ENCODE measurements around the gene RGPD8.

DNA sequence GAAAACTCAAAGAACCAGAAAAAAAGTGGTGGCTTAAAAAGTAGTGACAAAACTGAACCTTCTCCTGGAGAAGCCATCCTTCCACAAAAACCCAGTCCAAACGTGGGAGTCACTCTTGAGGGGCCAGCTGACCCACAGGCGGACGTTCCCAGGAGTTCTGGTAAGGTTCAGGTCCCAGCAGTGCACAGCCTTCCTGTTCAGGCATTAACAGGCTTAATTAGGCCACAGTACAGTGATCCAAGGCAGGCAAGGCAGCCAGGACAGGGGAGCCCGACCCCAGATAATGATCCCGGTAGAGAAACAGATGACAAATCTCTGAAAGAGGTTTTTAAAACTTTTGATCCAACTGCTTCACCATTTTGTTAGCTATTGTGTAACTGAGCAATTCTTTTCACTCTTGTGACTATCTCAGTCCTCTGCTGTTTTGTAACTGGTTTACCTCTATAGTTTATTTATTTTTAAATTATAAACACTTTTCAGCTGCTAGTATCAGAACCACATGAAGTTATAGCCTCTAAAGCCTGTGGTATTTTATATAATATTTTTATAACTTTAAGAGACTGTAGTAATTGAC, 101.2 kb downstream of the RGPD8 start:
- TF ChIP-seq, protein P1, sequence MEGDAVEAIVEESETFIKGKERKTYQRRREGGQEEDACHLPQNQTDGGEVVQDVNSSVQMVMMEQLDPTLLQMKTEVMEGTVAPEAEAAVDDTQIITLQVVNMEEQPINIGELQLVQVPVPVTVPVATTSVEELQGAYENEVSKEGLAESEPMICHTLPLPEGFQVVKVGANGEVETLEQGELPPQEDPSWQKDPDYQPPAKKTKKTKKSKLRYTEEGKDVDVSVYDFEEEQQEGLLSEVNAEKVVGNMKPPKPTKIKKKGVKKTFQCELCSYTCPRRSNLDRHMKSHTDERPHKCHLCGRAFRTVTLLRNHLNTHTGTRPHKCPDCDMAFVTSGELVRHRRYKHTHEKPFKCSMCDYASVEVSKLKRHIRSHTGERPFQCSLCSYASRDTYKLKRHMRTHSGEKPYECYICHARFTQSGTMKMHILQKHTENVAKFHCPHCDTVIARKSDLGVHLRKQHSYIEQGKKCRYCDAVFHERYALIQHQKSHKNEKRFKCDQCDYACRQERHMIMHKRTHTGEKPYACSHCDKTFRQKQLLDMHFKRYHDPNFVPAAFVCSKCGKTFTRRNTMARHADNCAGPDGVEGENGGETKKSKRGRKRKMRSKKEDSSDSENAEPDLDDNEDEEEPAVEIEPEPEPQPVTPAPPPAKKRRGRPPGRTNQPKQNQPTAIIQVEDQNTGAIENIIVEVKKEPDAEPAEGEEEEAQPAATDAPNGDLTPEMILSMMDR (IDR thresholded peaks at IDR 0.05; ENCODE audit: control extremely low read depth in 1 of 3, insufficient read depth in 1 of 3, low read depth in 1 of 3, low read length in 3 of 3), result no peak
- no peak for TF ChIP-seq POLR2AphosphoS5 (IDR thresholded peaks at IDR 0.05; ENCODE audit: low read depth, low read length)
- TF ChIP-seq, protein P2, sequence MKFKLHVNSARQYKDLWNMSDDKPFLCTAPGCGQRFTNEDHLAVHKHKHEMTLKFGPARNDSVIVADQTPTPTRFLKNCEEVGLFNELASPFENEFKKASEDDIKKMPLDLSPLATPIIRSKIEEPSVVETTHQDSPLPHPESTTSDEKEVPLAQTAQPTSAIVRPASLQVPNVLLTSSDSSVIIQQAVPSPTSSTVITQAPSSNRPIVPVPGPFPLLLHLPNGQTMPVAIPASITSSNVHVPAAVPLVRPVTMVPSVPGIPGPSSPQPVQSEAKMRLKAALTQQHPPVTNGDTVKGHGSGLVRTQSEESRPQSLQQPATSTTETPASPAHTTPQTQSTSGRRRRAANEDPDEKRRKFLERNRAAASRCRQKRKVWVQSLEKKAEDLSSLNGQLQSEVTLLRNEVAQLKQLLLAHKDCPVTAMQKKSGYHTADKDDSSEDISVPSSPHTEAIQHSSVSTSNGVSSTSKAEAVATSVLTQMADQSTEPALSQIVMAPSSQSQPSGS (IDR thresholded peaks at IDR 0.05; ENCODE audit: low read length), result no peak
- TF ChIP-seq POLR2A (IDR thresholded peaks at IDR 0.05; ENCODE audit: control extremely low read depth in 1 of 2, low read depth in 2 of 2, low read length in 2 of 2), result no peak
- TF ChIP-seq TEAD4 (IDR thresholded peaks at IDR 0.05; ENCODE audit: low read depth, low read length), result no peak
- no peak for TF ChIP-seq RAD21 (IDR thresholded peaks at IDR 0.05 in 1 of 2, conservative IDR thresholded peaks at IDR 0.05 in 1 of 2; ENCODE audit: low read depth in 2 of 2, low read length in 2 of 2)

Data from H1 (cell line).